Fibroblast of skin of left biceps (primary cell): Measurements from ENCODE around the gene TPST2.
"Not testable (repeated sequence)": the region's sequence is repeated elsewhere in the genome, so short reads cannot be mapped to it uniquely, and the experiment has no call there.

Source experiments
- DNase-seq, 2 experiments: peaks; one replicate each; pipeline ENCODE4 v3.0.0-alpha.2; 2013; ENCODE audit warnings: low read depth in 2 of 2

Gene TPST2

GRCh38 chr22:26589845-26590736 is at the start of gene TPST2:
Gene TPST2, minus strand, starts transcription at chr22:26590132. Its CDS starts 48,502 bp downstream, at chr22:26541630.
- peak; percentile 29 to 33 for DNase-seq

DNA sequence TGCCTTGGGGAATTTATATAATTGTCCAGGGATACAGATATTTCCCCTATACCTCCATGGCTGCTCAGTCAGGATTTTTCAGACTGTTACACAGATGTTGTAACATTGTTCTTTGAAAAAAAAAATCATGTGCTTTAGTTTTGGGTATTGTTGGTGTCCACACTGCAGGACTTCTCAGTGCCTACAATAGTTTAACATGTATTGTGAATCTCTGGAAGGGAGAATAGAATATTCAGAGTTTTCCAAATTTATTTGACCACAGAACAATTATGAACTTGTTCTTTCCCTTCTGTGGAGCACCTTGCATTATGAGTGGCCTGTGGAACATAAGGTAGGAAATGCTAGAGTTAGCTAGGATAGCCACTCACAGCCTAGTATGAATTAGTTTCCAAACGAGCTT is 46.4 kb upstream of the TPST2 start:
- DNase-seq, result no peak

DNA sequence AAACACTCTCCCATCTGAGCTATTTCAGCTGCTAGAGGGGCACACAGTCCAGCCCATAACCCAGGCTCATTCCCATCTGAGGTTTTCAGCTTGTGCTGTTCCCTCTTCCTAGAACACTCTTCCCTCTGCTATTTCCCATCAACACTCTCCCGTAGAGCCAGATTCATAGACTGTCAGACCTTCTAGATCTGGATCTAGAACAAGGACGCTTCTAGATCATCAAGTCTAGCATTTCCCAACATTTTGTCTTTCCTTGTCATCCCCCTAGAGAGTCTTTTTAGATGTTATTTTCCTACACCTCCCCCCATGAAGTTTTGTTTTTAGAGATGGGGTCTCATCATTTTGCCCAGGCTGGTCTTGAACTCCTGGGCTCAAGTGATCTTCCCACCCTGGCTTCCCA is 45.2 kb upstream of the TPST2 start:
- DNase-seq, result no peak

DNA sequence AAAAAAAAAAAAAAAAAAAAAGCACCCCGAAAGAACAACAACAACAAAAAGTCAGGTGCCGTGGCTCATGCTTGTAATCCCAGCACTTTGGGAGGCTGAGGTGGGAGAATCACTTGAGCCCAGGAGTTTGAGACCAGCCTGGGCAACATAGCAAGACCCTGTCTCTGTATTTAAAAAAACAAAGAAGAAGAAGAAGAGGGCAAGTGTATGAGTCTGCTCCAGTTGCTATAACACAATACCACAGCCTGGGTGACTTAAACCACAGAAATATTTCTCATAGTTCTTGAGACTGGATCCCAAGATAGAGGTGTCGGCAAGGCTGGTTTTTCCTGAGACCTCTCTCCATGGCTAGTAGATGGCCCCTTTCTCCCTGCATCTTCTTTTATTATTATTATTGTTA is 44.3 kb upstream of the TPST2 start:
- DNase-seq, result no peak

DNA sequence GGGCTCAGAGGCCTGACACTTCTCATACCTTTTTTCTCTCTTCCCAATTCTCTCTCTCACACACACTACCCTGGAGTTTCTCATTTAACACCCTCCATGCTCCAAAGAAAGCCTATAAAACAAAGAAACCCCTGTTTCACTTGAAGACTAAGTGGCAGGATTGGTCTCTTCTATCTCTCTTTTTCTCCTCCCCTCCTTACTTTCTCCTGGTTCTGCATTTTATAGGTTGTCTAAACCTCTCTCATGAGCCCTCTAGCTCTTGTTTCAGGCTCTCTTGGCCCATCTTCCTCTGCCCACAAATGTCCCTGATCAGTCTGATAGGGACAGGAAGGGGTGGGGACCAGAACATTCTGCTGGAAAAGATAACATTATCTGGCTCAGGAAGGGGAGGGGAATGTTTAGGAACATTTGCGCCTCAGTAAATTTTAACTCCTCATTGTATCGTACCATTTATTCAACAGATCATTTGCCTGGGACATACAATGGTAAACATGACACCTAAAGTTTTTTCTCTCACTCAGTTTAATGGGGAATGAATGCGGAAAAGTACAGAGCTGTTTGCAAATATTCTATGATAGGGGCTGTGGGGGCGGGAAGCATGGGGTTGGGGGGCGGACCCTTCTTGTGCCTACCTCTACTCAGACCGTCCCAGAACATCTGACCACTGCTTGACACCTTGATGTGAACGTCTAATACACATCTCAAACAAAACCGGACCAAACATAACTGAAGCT is 42.7 kb upstream of the TPST2 start:
- DNase-seq, result no peak

- no peak for DNase-seq
Observed at GRCh38 chr22:26631282-26631681, 41.4 kb upstream of the TPST2 start.

- DNase-seq, result no peak
Observed at GRCh38 chr22:26629988-26630761, 40.2 kb upstream of the TPST2 start.

DNA sequence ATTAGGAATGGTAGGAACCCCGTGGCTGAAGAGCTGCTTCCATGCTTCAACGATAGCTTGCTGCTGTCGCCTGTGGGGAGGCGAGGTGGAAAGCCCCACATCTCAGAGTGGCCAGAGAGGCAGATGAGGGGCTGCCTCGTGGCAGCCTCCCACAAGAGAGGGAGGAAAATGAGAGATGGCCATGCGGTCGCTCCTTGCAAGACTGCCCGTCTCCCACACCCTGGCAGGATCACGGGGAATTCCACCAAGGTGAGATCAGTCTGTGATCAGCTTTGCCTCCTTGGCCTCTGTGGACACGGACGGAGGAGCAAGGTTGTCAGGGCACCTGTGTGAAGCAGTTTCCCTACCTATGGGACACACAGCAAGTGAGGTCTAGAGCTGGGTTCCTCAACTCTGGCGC is 34.9 kb upstream of the TPST2 start:
- DNase-seq, result no peak

DNA sequence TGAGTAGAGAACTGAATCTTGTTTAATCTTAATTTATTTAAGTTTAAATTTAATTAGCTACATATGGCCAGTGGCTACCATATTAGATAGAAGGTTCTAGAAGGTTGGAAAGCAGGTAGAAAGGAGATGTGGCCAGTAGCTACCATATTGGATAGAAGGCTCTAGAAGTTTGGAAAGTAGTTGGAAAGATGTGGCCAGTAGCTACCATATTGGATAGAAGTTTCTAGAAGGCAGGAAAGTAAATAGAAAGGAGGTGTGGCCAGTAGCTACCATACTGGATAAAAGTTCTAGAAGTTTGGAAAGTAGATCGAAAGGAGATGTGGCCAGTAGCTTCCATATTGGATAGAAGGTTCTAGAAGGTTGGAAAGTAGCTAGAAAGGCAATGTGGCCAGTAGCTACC is 34.1 kb upstream of the TPST2 start:
- no peak for DNase-seq

DNA sequence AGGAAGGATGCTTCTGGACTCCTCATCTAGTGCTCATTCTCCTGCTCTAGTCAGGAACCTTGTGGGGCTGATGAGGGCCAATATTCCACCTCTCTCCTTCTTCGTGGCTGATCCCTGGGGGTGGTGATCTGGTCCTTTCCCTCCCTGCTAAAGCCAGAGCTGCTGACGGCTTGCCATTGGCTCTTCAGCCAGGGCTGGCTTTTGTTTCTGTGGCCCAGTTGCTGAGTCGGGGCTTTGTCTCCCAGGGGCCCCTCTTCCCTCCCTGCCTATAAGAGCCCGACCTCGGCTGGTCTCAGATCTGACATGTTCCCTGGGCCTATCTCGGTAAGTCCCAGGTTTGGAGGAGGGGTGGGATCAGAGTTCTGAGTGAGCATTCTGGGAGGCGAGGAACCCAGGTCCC is 31.7 kb upstream of the TPST2 start, which contains the start of gene CRYBA4:
CRYBA4 (plus strand) TSS at position 301 of the 400 bp plus-strand sequence. CDS start 634 bp downstream, outside the sequence.
- DNase-seq, result no peak

- no peak for DNase-seq
Observed at GRCh38 chr22:26620197-26620596, 30.3 kb upstream of the TPST2 start.

DNA sequence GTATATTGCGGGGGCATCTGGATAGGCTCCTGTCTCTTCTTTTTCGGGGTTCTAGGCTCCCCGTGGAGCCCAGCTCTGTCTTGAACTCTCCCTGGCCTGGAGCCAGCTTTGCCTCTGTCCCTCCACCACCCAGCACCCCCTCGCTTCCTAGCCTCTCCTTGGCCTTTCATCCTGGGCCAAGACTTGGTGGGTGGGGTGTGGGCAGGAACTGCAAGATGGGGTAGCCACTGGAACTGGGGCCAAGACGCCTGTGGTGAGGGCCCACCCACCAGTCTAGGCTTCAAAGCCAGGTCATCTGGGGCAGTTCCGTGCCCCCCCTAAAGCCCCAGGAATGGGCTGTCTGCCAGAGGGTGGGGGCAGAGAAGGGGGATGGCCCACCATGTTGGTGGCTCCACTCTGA is 29.6 kb upstream of the TPST2 start:
- no peak for DNase-seq

DNA sequence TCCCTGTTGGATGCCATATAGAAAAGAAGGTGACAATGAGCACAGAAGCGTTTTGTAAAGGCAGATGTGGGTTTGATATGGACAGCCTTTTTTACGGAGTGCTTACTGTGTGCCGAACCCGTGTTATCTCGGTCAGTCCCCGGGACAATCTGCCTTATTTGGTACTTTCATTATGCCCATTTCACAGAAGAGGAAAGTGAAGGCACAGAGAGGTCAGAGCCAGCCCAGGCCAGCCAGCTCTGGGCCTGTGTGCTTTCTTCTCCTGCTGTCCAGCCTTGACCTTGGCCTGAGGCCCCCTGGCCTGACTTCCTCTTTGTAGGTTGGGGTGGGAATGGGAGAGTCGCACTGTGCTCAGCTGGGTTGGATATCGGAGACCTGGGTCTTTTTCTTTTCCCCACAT is 28.5 kb upstream of the TPST2 start:
- DNase-seq, result no peak

- DNase-seq, result no peak
Observed at GRCh38 chr22:26617271-26618199, 27.6 kb upstream of the TPST2 start, which contains the start of gene CRYBB1. Gene CRYBB1, minus strand, starts transcription at chr22:26618027. Its CDS starts 1,708 bp downstream, at chr22:26616319.

- no peak for DNase-seq
Observed at GRCh38 chr22:26616650-26617049, 26.7 kb upstream of the TPST2 start.

- DNase-seq, result no peak
Observed at GRCh38 chr22:26615830-26616435, 26.0 kb upstream of the TPST2 start.

GRCh38 chr22:26615149-26615548 is 25.2 kb upstream of the TPST2 start:
- no peak for DNase-seq

GRCh38 chr22:26614322-26614721 is 24.4 kb upstream of the TPST2 start:
- DNase-seq, result no peak

GRCh38 chr22:26613753-26614152 is 23.8 kb upstream of the TPST2 start:
- not testable (repeated sequence) for DNase-seq

DNA sequence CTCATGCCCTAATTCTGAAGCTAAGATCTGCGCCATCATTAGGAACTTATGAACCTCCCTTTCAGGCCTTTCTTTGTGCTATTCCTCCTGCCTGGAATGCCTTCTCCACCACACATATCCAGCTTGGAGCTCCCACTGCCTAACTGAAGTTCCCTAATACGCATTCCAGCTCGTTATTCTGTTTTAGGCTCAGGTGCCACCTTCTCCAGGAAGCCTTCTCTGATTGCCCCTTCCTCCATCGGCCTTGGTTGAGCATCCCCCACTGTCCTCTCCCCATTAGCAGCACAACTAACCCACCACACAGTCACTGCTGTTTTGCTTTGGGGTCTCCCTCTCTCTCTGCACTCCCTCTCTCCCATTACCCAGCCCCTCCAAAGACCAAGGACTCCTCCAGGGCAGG is 22.7 kb upstream of the TPST2 start:
- no peak for DNase-seq
